GM19455 (cell line): Measurements from ENCODE around the gene SRC.

Source experiments
- ATAC-seq: cut with Tn5 transposase; IDR thresholded peaks from one replicate; pipeline ENCODE4 v1.9.1; 2021; ENCODE audit not compliant: unreplicated experiment

The SRC gene

DNA sequence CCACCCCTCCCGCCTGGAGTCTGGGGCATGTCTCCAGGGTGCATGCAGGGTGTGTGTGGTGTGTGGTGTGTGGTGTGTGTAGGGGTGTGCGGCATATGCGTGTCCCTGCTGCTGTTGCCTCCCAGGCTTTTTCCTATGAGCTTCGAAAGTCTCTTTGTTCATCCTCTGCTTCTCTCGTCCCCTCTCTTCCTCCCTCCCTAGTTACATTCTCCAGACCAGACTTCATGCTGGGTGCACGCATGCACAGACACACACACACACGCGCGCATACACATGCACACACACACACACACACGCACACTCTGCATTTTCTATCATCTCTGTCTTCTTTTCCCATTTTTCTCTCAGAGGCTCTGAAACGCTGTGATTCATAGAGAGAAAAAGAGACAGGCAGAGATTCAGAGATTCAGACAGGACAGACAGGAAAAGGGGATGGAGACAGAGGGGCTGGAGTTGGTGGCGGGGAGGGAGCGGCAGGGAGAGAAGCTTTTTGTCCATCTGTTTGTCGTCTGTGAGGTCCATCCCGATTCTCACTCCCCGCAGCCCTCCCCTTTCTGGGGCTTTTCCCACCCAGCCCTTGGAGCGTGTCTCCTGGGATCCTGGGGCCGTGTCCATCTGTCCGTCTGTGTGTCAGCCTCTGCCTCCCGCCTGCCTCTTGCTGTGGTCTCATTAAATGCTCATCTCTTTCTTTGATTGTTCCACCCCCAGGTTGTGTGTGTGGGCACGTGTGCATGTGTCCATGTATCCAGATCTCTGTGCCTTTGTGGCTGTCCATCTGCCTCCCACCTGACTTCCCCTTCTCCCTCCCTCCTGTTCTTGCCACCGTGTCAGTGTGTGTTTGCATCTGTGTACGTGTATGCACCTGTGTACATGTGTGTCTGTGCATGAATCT, 62.6 kb downstream of the SRC start:
- no peak for ATAC-seq

DNA sequence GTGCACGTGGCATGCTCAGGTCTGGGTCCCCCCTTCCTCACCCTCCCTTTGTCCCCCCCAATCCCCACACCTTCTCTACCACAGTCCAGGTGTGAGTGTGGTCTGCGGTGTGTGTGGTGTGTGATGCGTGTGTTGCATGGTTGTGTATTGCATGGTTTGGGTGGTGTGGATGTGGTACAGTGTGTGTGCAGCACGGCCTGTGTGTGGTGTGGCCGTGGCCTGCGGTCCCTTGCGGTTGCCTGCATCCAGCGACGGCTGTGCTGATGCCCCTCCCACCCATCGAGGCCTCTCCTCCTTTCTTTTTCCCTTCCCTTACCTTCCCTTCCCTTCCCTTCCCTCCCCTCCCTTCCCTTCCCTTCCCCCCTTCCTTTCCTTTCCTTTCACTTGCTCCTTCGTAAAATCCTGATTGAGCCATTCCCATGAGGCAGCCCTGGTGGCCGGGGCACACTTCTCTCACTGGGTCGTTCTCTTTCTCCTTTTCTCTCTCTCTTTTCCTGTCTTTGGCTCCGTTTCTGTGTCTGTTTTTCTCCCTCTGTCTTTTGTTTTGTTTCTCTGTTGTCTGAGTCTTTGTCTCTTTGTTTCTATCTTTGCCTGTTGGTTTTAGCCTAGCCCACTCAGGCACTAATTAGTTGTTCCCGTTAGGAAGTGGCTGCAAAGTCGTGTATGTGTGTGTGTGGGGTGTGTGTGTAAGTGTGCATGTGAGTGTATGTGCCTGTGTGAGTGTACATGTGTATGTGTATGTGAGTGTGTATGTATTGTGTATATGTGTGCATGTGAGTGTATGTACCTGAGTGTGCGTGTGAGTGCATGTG, 65.7 kb downstream of the SRC start:
- ATAC-seq: no peak

DNA sequence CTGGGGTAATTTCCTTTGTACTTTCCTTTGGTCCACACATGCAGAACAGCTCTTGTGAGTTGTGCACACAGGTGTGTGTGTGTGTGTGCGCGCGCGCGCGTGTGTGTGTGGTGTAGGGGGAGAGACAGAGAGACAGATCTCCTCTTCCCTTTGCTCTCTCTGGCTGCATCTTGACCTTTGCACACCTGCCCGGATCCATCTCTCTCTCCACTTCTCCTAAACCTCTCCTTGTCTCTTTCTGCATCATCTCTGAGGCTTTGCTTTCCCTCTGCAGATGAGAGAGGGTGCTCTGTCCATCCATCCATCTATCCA, 67.0 kb downstream of the SRC start:
- ATAC-seq: no peak

DNA sequence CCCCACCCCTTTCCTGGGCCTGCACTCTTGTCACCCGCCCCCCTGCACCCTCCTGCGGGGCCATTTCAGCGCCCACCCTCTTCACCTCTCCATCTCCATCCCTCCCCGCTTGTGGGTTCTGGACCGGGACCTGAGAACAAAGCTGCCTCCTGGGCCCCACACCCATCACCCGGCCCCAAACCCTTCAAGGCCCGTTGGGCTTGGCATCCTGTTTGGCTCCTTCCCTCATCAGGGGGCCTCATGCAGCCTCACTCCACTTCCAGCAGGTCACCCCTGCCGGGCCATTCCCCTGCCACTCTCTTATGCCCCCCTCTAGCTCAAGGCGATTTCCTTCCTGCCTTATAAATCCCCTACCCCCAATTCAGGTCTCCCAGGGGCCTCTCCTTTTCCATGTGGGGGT, 67.4 kb downstream of the SRC start:
- ATAC-seq: no peak

DNA sequence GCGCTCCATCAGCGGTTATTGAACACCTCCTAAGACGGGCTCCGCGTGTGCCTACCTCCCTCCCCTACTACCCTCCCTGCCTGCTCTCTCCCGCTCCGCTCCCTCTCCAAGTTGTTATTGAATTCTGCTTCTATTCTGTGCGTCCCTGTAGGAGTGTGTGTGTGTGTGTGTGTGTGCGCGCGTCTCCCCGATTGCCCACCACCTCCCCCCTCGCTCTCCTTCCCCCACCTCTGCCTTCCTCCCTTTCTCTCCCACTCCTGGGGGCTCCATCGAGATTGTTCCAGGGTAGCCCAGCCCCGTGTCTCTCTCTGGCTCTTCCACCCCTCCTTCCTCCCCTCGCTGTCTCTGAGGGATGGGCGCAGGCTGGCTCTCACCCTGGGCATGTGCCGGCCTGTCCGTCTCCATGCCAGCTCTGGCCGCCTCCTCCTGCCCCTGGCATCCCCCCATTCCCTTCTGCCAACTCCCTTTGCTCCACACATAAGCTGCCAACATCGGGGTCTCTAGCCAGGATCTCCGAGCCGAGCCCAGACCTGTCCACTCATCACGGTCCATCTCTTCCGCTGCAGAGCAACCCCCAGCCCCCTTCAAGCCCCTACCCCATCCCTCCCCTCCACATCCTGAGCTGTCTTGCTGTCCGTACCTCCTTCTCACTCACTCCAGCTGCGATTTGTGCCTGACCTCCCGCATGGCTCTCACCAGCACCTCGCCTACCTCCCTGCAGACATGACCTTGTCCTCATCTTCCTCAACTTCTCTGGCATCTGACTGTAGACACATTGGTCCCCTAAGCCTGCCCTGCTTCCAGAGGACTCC, 68.5 kb downstream of the SRC start:
- no peak for ATAC-seq

DNA sequence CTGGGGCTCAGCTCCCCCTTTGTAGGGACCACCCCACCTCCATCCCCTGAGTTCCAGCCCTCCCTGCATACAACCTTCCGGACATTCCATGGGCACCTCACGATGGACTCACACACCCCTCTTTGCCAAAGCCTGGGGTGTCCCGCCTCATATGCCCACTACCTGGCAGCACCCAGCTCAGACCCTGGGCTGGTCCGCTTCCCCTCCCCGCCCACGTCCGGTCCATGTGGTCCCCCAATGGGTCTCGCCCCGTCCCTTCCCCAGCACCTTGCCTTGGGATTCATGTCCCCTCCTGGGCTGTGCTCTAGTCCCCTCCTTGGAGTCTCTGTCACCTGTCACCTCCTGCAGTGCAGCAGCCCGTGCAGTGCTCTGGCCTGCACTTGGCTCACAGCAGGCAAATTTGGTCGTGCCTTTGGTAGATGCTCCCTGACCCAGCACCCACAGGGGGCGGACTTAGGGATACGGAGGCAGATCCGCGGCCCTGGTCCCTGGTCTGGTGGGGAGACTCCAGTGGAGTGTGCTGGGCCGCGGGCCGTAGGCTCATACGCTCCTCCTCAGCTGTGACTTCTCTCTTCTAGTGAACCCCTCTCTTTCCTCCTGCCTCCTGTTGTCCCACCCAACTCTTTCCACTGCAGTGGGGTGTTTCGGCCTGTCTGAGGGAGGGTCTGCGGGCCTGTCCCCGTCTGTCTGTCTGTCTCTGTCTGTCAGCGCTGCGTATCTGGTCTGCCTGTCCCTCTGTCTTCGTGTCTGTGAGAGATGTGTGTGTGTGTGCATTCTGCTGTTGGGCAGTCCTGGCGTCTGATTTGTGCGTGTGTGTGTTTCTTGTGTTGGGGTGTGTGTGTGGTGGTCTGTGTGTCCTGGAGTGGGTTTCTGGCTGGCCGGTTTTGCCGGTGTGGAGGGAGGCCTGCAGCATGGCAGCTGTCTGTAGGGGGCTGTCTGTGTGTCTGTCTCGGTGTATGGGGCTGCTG, 69.5 kb downstream of the SRC start:
- no peak for ATAC-seq

DNA sequence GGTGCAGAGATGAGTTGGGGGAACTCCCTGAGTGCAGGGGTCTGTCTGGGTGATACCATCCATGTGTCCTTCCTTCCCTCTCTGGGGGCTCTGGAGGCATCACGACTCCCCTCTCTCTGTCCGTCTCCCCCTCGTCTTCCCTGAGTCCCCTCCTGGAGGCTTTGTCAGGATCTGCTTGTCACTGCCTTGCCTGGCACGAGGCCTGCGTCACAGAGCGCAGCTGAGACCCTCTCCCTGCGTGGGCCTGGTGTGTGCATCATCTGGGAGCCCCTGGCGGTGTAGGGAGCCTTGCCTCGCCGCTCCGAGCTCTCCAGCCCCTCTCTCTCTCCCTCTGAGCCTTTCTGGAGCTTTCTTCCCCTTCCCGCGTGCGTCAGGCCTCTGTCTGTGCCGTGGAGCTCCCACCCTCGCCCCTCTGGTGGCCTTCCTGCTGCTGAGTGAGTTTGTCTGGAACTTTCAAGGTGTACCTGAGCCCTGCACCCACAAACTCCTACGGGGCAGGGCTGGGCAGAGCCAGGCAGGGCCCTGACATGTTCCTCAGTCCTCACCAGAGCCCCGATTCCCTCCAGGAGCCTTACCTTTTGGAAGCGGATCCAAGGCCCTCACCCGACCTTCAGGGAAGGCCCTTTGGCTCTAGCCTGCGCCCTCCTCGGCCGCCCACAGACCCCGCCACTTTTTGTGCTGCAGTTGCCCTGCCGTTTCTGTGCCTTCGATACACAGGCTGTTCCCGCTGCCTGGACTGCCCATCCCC, 70.3 kb downstream of the SRC start:
- no peak for ATAC-seq

DNA sequence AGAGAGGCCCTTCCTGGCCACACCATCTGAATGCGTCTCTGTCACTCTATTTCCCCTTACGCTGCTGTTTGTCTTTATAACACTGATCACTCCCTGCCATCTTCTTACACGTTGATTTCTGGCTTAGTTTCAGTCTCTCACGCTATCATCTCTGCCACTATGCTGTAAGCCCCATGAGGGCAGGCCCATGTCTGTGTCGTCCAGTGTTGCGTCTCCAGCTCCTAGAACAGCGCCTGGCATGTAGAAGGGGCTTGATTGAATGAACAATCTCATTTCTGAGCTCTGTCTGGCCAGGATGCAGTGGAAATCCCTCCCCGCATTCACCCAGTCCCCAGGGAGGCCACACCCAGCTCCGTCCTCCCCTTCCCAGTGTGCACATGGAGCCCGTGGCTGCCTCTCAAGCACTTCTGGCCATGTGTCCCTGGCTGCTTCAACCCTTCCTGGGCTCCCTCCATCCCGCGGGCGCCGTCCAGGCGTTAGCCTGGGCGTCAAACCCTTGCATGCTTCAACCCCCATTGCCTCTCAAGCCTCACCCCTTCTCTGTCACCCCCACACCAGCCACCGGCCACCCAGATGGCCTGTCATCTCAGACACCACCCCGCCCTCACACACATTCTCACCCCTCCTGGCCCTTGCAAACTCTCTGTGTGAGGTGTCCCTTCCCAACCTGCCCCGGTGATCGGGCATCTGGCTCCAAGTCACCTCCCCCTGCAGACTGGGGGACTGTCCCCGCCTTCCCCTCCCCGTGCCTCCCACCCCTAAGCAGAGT, 71.1 kb downstream of the SRC start:
- ATAC-seq: no peak

DNA sequence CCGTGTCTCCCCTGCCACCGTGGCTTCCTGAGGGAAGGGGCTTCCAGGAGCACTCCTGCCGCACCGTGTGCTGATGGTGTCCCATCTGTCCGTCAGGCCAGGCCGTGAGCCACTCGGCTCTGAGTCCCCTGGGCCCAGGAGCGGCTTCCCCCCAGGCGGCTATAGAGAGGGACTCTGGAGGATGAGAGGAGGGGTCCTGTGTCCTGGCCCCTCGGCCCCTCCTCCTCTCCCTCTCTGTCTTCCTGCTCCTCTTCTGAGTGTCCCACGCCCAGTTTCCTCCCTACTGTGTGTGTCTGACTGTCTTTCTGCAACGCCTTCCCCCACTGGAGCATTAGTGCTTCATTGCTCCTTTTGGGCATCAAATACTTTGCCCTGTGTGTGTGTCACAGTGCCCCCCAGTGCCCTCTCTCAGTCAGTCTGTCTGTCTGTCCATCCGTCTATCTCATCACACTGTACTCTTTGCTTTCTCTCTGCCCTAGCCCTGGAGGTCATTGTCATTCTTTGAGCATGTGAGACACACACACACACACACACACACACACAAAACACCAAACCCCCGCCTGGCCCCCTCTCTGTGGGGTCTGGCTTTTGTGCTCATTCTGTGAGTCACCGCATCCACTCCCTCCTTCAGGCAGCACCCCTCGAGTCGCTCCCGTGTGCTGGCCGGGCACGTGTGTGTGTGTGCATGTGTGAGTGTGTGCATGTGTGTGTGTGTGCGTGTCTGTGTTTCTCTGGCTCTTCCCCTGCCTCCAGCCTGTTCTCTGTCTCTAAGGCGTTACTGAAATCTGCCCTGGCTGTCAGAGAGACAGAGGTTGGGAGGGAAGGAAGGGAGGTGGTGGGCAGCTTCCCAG, 71.9 kb downstream of the SRC start:
- no peak for ATAC-seq

DNA sequence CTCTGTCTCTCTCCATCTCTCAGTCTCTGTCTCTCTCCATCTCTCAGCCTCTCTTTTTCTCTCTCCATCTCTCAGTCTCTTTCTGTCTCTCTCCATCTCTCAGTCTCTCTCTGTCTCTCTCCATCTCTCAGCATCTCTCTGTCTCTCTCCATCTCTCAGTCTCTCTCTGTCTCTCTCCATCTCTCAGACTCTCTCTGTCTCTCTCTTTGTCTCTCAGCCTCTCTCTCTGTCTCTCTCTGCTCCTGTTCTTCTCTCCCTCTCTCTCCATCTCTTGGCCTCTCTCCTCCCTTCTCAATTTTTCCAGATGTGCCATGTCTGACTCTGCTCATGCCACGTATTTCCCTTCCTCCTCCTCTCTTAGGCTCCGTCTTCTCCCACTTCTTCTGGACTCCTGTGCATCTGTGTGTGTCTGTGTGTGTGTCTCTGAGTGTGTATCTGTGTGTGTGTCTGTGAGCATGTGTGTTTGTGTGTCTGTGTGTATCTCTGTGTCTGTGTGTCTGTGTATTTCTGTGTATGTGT, 72.7 kb downstream of the SRC start:
- no peak for ATAC-seq

DNA sequence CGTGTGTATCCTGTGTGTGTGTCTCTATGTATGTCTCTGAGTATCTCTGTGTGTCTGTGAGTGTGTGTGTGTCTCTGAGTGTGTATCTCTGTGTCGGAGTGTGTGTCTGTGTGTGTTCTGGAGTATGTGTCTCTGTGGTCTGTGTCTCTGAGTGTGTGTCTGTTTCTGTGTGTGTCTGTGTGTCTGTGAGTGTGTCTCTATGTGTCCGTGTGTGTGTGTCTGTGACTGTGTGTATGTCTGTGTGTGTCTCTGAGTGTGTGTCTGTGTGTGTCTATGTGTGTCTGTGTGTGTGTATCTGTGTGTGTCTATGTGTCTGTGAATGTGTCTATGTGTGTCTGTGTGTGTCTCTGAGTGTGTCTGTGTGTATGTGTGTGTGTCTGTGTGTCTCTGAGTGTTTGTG, 73.4 kb downstream of the SRC start:
- ATAC-seq: no peak

DNA sequence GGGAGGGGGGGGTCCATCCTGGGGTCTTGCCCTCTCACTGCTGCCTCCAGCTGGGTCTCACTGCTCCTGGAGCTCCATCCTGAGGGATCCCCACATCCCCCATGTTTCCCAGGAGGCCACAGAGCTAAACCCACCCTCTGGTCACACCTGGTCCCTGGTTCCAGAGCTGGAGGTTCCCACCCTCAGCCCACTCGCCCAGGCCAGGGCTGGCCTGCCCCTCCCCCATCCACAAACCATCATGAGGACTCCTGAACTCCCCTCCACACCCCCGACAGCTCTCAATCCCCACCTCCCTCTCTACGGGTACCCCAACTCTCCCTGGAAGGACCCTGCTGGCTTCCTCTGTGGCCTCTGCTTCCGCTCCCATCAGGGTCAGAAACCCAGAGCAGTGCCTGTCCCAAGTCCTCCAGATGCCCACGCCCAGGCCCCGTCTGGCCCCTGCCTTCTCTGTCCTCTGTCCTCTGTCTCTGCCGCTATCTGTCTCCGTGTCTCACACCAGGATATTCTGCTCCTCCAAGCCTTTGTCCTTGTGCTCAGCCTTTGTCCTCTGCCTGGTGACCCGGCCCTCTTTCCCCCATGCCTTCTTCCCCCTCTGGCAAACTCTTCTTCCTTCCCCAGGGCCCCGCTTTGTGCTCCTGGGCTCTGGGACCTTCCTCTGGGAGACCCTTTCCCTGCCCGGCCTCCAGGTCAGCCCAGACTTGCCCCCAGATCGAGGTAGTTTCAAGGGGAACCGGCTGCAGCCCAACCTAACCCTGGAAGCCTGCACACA, 74.0 kb downstream of the SRC start:
- no peak for ATAC-seq

DNA sequence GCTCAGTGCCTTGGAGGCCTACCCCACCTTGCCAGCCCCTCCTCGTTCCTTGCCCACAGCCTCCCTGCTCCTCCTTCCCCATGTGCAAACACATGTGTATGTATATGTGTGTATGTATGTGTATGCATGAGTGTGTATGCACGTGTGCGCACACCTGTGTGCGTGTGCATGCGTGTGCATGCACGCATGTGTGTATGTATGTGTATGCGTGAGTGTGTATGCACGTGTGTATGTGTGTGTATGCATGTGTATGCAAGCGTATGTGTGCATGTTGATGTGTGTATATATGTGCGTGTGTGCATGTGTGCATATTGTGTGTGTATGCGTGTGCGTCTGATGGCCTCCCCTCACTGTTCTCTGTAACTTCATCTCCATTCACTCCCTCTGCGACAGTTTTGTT, 74.7 kb downstream of the SRC start:
- ATAC-seq: no peak

DNA sequence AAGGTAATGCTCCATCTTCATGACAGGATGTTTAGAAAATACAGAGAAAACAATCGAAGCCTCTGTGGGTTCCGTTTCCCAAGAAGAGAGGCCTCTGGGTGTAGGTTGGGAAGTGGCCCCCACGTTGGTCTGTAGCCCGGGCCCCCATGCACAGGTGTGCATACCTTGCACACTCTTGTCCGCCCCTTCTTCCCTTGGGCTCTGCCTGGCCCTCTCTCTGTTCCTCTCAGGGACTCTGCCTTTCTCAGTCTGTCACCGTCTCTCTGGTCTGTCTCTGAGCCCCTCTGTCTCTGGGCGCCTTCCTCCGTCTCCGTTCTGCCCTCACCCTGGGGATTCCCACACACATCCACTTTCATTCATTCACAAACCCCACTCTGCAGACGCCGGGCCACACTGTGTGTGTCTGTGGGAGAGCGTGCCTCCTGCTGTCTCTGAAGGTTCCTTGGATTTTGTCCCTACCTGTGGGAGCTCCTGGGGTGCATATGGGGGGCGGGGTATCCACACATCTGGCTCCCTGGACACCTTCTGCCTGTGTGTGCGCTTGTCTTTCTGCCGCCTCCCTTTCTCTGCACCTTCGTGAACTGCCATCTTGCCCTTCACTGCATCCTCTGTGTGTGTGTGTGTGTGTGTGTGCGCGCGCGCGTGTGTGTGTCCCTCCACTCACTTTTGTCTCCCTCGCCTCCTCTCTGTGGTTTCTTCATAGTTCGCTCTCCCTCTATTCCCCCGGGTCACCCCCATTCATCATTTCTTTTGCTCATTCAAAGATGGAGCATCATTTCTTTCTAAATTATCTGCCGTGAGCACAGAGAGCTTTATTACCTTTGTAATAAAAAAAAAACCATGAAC, 75.3 kb downstream of the SRC start:
- no peak for ATAC-seq

DNA sequence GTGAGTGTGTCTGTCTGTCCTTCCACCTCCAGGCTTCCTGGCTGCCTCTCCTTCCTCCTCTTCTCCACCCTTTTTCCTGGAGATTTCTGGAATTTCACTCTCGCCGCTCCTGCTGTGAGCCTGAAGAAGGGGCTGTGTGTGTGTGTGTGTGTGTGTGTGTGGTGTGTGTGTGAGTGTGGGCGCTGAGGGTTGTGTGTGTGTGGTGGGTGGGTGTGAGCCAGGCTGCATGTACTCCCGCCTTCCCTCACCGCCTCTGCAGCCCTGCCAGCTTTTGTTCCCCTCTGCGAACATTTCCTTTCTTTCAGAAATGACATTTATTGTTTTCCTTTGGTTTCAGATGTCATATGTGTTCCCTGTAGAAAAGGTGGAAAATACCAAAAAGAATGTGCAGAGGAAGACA, 76.0 kb downstream of the SRC start:
- no peak for ATAC-seq

DNA sequence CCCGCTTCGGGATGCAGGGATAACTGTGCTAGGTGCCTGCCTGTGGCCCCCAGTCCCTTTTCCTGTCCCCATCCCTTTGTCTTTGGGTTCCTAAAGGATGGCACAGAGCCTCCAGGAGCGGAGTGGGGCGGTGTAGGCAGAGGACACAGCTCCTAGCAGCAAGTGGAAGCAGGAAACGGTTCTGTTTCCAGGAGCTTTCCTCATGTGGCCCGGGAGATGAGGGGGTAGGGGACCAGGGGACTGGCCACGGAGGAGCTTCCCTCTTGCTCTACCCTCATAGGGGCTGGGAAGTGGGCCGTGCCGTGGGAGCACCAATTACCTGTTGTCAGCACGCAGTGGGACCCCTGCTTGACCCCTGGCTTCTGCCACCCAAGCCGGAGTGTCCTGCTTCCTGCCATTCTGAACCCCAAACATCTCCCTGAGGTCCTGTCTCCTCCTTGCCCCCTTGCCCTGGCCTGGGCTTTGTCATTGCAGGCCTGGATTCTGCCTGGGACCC, 76.9 kb downstream of the SRC start:
- no peak for ATAC-seq
